ENCODE measurements around the gene CACNA1S.

Gene CACNA1S

DNA sequence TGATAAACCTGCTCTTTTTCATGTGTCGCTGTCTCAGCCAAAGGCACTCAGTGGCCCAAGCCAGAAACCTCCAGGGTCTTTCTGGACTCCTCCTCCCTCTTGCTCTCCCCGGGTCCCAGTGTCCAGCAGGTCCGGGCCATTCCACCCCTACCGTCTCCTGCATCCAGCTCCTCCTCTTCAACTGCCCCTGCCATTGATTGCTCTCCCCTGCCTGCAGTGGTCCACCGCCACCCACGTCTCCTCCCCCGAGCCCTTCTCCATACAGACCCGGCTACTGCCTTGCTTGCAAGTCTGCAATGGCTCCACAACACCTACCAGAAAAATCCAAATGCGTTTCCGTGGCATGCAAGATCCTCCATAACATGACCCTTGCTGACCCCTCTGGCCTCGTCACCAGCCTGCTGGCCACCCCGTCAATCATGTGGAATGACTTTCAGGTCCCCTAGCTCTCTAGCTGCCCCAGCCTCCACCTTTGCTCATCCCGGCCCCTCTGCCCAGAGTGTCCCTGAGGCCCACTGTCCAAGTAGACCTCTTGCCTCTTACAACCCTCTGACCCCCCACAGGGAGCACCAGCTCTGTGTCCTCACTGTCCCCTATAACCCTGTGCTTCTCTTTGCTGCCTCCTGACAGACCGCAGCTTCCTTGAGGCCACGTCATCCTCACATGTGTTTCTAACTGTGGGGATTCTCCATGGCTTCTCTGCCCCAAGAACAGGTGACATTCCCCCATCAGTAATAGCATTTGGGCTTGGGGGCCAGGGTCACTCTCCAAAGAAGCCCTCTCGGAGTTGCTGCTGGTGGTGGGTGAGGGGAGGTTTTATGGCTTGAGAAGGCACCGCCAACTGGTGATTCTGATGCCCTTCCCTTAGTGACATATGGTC is 15.0 kb downstream of the CACNA1S start:
- DNase-seq (ENCODE audit: low read depth, low spot score), result no peak
- H3K4me3 ChIP-seq (ENCODE audit: low read depth, low read length), result no peak overlapping the region
- ChIA-PET CTCF (interaction anchor here (0.8 to 8.8 kb wide), 5 partner anchors 12 to 475 kb away, joined by 3 to 76 read pairs (median 3); no protein-coding TSS in a partner anchor), POLR2A (no interaction called here)
- TF ChIP-seq, protein P1, sequence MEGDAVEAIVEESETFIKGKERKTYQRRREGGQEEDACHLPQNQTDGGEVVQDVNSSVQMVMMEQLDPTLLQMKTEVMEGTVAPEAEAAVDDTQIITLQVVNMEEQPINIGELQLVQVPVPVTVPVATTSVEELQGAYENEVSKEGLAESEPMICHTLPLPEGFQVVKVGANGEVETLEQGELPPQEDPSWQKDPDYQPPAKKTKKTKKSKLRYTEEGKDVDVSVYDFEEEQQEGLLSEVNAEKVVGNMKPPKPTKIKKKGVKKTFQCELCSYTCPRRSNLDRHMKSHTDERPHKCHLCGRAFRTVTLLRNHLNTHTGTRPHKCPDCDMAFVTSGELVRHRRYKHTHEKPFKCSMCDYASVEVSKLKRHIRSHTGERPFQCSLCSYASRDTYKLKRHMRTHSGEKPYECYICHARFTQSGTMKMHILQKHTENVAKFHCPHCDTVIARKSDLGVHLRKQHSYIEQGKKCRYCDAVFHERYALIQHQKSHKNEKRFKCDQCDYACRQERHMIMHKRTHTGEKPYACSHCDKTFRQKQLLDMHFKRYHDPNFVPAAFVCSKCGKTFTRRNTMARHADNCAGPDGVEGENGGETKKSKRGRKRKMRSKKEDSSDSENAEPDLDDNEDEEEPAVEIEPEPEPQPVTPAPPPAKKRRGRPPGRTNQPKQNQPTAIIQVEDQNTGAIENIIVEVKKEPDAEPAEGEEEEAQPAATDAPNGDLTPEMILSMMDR (IDR thresholded peaks at IDR 0.05; ENCODE audit: insufficient read depth, low read length, missing control alignments), result no peak

DNA sequence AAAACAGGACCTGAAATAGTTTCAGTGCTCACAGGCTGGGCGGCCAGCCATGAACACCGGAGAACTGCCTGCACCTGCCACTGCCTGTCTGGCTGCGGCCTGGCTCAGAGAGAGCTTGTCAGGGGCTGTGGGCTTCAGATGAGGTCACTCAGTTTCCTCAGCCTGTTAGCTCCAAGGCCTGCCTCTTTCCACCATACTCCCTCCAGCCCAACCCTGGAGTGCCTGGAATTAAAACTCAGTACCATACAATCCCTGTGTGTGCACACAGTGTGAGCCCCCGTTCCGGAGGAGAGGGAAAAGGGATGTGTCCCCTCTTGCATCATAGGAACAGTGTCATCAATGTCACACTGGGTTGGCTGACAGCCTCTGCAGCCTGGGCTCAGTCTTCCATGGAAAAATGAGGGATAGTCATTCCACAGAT is 16.2 kb downstream of the CACNA1S start:
- CTCF ChIA-PET, result interaction anchor here (0.8 to 8.8 kb wide), 6 partner anchors 11 to 129 kb away, joined by 3 to 76 read pairs (median 3); no protein-coding TSS in a partner anchor
- DNase-seq (ENCODE audit: low read depth, low spot score), result no peak
- no peak overlapping the region for H3K4me3 ChIP-seq (ENCODE audit: low read depth, low read length)
- TF ChIP-seq, protein P1 (IDR thresholded peaks at IDR 0.05; ENCODE audit: insufficient read depth, low read length, missing control alignments), result no peak
- POLR2A ChIA-PET, result no interaction called here

DNA sequence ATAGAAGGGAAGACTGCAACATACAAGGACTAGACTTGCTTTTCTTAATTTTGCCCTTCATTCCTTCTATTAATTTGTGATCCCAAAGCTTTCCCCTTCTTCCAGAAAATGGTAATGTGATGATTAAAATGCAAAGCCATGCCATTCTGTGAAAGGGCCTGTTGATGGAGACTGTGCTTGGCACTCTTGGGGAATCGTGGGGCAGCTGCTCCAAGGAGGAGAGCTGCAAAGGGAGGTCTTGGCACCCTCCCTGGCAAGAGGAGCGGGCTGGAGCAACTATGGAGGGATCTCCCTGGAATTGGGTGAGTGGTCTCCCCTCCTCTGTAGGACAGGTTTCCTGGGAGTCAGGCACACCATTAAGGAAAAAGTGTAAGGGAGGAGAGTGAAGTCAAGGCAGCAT is 16.6 kb downstream of the CACNA1S start:
- H3K4me3 ChIP-seq (ENCODE audit: low read depth, low read length), result no peak overlapping the region
- DNase-seq (ENCODE audit: low read depth, low spot score), result no peak
- CTCF ChIA-PET, result interaction anchor here (1.0 to 8.8 kb wide), 4 partner anchors 11 to 129 kb away, joined by 3 to 76 read pairs (median 9); no protein-coding TSS in a partner anchor
- POLR2A ChIA-PET, result no interaction called here
- TF ChIP-seq, protein P1 (IDR thresholded peaks at IDR 0.05; ENCODE audit: insufficient read depth, low read length, missing control alignments), result no peak

DNA sequence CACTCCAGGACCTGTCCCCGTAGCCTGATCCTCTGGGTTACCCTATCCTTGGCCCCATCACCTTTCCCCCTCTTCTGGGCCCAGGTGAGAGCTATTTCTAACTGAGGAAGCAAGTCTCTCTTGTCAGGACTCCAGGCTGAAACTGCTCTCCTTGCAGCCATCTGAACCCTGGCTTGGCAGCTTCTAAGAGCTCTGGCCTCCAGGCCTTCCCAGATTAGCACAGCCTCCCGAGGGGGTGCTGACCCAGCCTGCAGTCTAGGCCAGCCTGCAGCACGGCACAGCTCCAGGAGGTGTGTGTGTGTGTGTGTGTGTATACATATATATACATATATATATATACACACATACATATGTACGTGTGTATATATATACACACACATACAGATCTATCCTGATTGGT is 17.4 kb downstream of the CACNA1S start:
- no peak for DNase-seq (ENCODE audit: low read depth, low spot score)
- ChIA-PET POLR2A (no interaction called here), CTCF (interaction anchor here (8.8 kb wide), 1 partner anchor 10 kb away, joined by 76 read pairs; no protein-coding TSS in a partner anchor)
- H3K4me3 ChIP-seq (ENCODE audit: low read depth, low read length), result no peak overlapping the region
- TF ChIP-seq, protein P1 (IDR thresholded peaks at IDR 0.05; ENCODE audit: insufficient read depth, low read length, missing control alignments), result no peak

DNA sequence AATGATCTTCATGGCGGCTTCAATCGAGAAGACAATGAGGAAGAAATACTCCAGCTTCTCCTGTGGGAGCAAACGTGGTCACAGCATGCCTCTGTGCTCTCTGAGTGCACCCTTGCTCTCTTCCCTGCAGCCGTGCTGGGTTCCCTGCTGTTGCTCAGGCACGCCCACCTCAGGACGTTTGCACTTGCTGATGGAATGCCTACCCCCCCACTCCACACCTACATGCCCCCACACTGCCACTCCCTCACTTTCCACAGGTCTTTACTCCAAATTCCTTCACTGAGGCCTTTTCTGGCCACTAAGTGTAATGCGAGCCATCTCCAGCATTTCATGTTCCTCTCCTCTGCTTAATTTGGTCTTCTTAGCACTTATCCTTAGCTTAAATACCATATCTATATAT is 18.3 kb downstream of the CACNA1S start:
- POLR2A ChIA-PET, result no interaction called here
- H3K4me3 ChIP-seq (ENCODE audit: low read depth, low read length), result no peak overlapping the region
- CTCF ChIA-PET, result interaction anchor here (8.8 kb wide), 1 partner anchor 9 kb away, joined by 76 read pairs; no protein-coding TSS in a partner anchor
- no peak for DNase-seq (ENCODE audit: low read depth, low spot score)
- TF ChIP-seq, protein P1 (IDR thresholded peaks at IDR 0.05; ENCODE audit: insufficient read depth, low read length, missing control alignments), result no peak

DNA sequence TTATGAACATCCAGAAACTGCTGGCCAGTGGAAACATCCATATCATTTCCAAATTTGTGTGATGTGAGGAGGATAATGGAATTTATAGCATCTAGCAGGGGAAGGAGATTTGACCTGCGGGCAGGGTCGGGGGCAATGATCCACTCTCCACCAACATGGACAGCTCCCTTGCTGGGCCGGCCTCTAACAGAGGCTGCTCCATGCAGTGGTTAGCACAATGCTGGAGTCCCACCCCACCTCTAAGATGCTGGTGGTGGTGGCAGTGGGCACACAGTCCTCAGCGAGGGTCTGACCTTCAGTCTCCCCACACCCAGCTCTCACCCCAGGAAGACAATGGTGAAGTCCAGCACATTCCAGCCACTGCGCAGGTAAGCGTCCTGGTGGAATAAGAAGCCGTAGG is 18.7 kb downstream of the CACNA1S start:
- CTCF ChIA-PET, result interaction anchor here (8.8 kb wide), 1 partner anchor 9 kb away, joined by 76 read pairs; no protein-coding TSS in a partner anchor
- POLR2A ChIA-PET, result no interaction called here

More for the DNA sequence above, 18.7 kb downstream of the CACNA1S start:
- DNase-seq (ENCODE audit: low read depth, low spot score), result no peak
- TF ChIP-seq, protein P1 (IDR thresholded peaks at IDR 0.05; ENCODE audit: insufficient read depth, low read length, missing control alignments), result no peak
- no peak overlapping the region for H3K4me3 ChIP-seq (ENCODE audit: low read depth, low read length)
